Measurements from ENCODE around the gene MINDY4B. TPM values are rescaled to one million over a fixed set of nuclear protein-coding genes. Genes with fewer than 3 reads are reported as not detected.

The MINDY4B gene
- total and polyA plus RNA-seq, 2 of the 8 experiments (the other 6 are each of a cell fraction or from before 2014, with no cell fraction given) = not detected

DNA sequence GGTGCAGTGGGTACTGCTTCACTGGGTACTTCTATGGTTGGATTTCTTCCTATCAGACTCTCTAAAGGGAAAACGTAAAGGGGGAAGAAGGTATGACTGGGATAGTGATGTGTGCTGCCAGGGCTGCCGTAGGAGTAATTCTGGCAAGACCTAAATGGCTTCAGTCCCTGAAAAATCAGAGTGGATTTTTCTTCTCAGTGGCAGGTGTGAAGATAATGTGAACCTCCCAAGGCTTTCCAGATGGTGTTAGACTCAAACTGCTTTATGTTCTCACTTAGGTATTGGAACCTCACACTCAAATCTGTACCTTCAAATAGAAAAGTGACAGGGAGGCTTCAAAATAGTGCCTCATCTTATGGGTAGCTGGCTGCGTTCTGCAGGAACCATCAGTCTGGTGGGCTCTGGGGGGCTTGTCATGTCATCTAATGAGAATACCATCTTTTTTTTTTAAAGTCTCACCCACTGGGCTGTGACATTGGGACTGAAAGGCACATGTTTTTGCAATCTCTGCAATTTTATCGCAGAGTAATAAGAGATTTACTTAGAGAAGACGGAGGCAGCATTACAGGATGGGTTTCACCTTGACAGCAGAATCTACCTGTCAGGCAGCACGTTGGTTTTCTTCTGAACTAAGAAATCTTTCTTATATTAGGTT, 28.5 kb downstream of the MINDY4B start:
- Histone ChIP-seq H3K27me3 (replicated peaks in 1 of 4; ENCODE audit: control insufficient read depth in 3 of 4, extremely low read depth in 1 of 4, insufficient read depth in 3 of 4, low read length in 3 of 4) (no peaks in the 10 kb centered on the region), H2AFZ (ENCODE audit: low read length) (no peak overlapping the region), H4K5ac (ENCODE audit: insufficient read length, low read depth, low read length) (no peak overlapping the region), H3K23me2 (ENCODE audit: low read depth, low read length) (no peaks in the 10 kb centered on the region), H3K4ac (replicated peaks; ENCODE audit: insufficient read length, low read depth, low read length) (no peak overlapping the region), H3K4me2 (ENCODE audit: insufficient read depth in 1 of 2, low read depth in 2 of 2, low read length in 2 of 2) (no peak overlapping the region), H3K14ac (ENCODE audit: insufficient read length) (no peak overlapping the region), H4K20me1 (replicated peaks in 1 of 2; ENCODE audit: control insufficient read depth in 1 of 2, insufficient read depth in 2 of 2, low read length in 2 of 2) (no peaks in the 10 kb centered on the region), H3K23ac (ENCODE audit: insufficient read length) (no peak overlapping the region), H3K36me3 (ENCODE audit: control insufficient read depth in 2 of 4, insufficient read depth in 4 of 4, low read length in 3 of 4) (no peaks in the 10 kb centered on the region), H2BK20ac (ENCODE audit: low read length) (no peak overlapping the region), H3K79me1 (ENCODE audit: low read depth, low read length) (no peaks in the 10 kb centered on the region), H3K4me3 (ENCODE audit: extremely low read depth in 1 of 4, insufficient read depth in 2 of 4, low read depth in 3 of 4, low read length in 4 of 4) (no peak overlapping the region), H4K91ac (replicated peaks; ENCODE audit: insufficient read length, low read length) (no peak overlapping the region), H2BK5ac (ENCODE audit: low read depth, low read length) (no peak overlapping the region), H3K56ac (replicated peaks; ENCODE audit: insufficient read length, low read depth, low read length) (no peak overlapping the region), H3K4me1 (replicated peaks in 1 of 4; ENCODE audit: control insufficient read depth in 3 of 4, insufficient read depth in 4 of 4, low read length in 3 of 4) (no peaks in the 10 kb centered on the region), H2BK15ac (ENCODE audit: low read length) (no peak overlapping the region), H4K8ac (ENCODE audit: extremely low read depth, insufficient read depth, low read length) (no peak overlapping the region), H3K9me3 (ENCODE audit: insufficient read depth in 2 of 2, low read depth in 1 of 2, low read length in 1 of 2) (no peaks in the 10 kb centered on the region), H2BK12ac (ENCODE audit: low read depth, low read length) (no peak overlapping the region), H3K79me2 (ENCODE audit: control insufficient read depth in 1 of 2, insufficient read depth in 2 of 2, low read length in 2 of 2) (no peaks in the 10 kb centered on the region), H3K27ac (ENCODE audit: low read depth, low read length) (no peak overlapping the region), H3K9ac (replicated peaks in 1 of 4; ENCODE audit: extremely low read depth in 1 of 4, low read depth in 3 of 4, low read length in 3 of 4) (no peak overlapping the region), H2BK120ac (replicated peaks; ENCODE audit: low read depth, low read length) (no peak overlapping the region), H2AK5ac (ENCODE audit: low read depth, low read length) (no peak overlapping the region), H3K18ac (ENCODE audit: extremely low read depth, low read length) (no peak overlapping the region)
- 87% methylated on average over 6 of the region's 6 CpGs; no CpG with 5 or more reads in 1 of the 2 experiments for WGBS, 2 experiments (ENCODE audit: extremely low coverage in 1 of 2, insufficient coverage in 1 of 2, insufficient read length in 1 of 2, insufficient replicate concordance in 2 of 2, low coverage in 1 of 2, low lambda C conversion rate in 2 of 2, missing lambda C conversion rate in 1 of 2)
- FAIRE-seq = no peak
- DNase-seq (ENCODE audit: low read depth in 1 of 2, low spot score in 2 of 2) = no peak
- ChIA-PET CTCF (ENCODE audit: partially characterized antibody) (interaction anchor here (0.9 kb wide), 1 partner anchor 37 kb away, joined by 3 read pairs; no protein-coding TSS in a partner anchor), POLR2A (ENCODE audit: partially characterized antibody) (no interaction called here)
- TF ChIP-seq ASH2L (IDR thresholded peaks at IDR 0.05; ENCODE audit: low read length) (no peak), CREB1 (IDR thresholded peaks at IDR 0.05) (no peak), SIN3A (conservative IDR thresholded peaks at IDR 0.05 in 1 of 2, IDR thresholded peaks at IDR 0.05 in 1 of 2; ENCODE audit: low read depth in 1 of 2, low read length in 2 of 2) (no peak), FOSL1 (IDR thresholded peaks at IDR 0.05; ENCODE audit: insufficient read depth, low read depth, low read length) (no peak), EGR1 (IDR thresholded peaks at IDR 0.05; ENCODE audit: borderline replicate concordance, low read depth, low read length) (no peak), GABPA (IDR thresholded peaks at IDR 0.05; ENCODE audit: borderline replicate concordance, insufficient read depth, low read length) (no peak), TBP (IDR thresholded peaks at IDR 0.05; ENCODE audit: low read depth, low read length) (no peak), RBBP5 (IDR thresholded peaks at IDR 0.05; ENCODE audit: borderline replicate concordance, low read depth, low read length) (no peak), HDAC2 (IDR thresholded peaks at IDR 0.05; ENCODE audit: borderline replicate concordance in 1 of 2, low read depth in 2 of 2, low read length in 2 of 2) (no peak), ATF2 (IDR thresholded peaks at IDR 0.05; ENCODE audit: low read length) (no peak), SIX5 (IDR thresholded peaks at IDR 0.05; ENCODE audit: low read depth, low read length) (no peak)

All from H1 (cell line).